ENCODE data around the gene ASAP3.

The ASAP3 gene

GRCh38 chr1:23483321-23484252 is at the start of gene ASAP3:
ASAP3 (minus strand) TSS chr1:23484179; CDS start chr1:23484133, 46 bp downstream.
- no peak for DNase-seq (ENCODE audit: low read depth in 2 of 2)

GRCh38 chr1:23533246-23534023 is 49.5 kb upstream of the ASAP3 start:
- no peak for DNase-seq (ENCODE audit: low read depth in 2 of 2)

- no peak for DNase-seq (ENCODE audit: low read depth in 2 of 2)
These were observed 47.6 kb upstream of the ASAP3 start for GRCh38 chr1:23531562-23532094.

GRCh38 chr1:23530747-23531561 is 47.0 kb upstream of the ASAP3 start, which contains the start of gene E2F2:
E2F2 (minus strand) TSS chr1:23531233; CDS start chr1:23530793, 440 bp downstream.
- DNase-seq (ENCODE audit: low read depth in 2 of 2) = peak; percentile 55 to 60

- DNase-seq (ENCODE audit: low read depth in 2 of 2) = no peak
These were observed 46.2 kb upstream of the ASAP3 start for GRCh38 chr1:23530087-23530746.

GRCh38 chr1:23529146-23530086 is 45.4 kb upstream of the ASAP3 start:
- no peak for DNase-seq (ENCODE audit: low read depth in 2 of 2)

GRCh38 chr1:23528250-23528978 is 44.4 kb upstream of the ASAP3 start:
- peak; percentile 53 to 61 for DNase-seq (ENCODE audit: low read depth in 2 of 2)

GRCh38 chr1:23527900-23528249 is 43.9 kb upstream of the ASAP3 start:
- DNase-seq (ENCODE audit: low read depth in 2 of 2) = no peak

- DNase-seq (ENCODE audit: low read depth in 2 of 2) = no peak
These were observed 43.4 kb upstream of the ASAP3 start for GRCh38 chr1:23527366-23527765.

- DNase-seq (ENCODE audit: low read depth in 2 of 2) = no peak
These were observed 42.5 kb upstream of the ASAP3 start for GRCh38 chr1:23526329-23527041.

GRCh38 chr1:23525558-23526250 is 41.7 kb upstream of the ASAP3 start:
- DNase-seq (ENCODE audit: low read depth in 2 of 2) = no peak

GRCh38 chr1:23524716-23525401 is 40.9 kb upstream of the ASAP3 start:
- DNase-seq (ENCODE audit: low read depth in 2 of 2) = no peak

- no peak for DNase-seq (ENCODE audit: low read depth in 2 of 2)
These were observed 40.2 kb upstream of the ASAP3 start for GRCh38 chr1:23524163-23524562.

GRCh38 chr1:23522244-23522982 is 38.4 kb upstream of the ASAP3 start:
- DNase-seq (ENCODE audit: low read depth in 2 of 2) = no peak

- DNase-seq (ENCODE audit: low read depth in 2 of 2) = no peak
These were observed 37.6 kb upstream of the ASAP3 start for GRCh38 chr1:23521588-23521987.

- no peak for DNase-seq (ENCODE audit: low read depth in 2 of 2)
These were observed 33.6 kb upstream of the ASAP3 start for GRCh38 chr1:23517581-23517980.

- DNase-seq (ENCODE audit: low read depth in 2 of 2) = no peak
These were observed 31.9 kb upstream of the ASAP3 start for GRCh38 chr1:23515905-23516304.
